Cerebellar cortex (tissue), 1 donor: ENCODE measurements around the gene NLRP12.
"Not testable (repeated sequence)": the region's sequence is repeated elsewhere in the genome, so short reads cannot be mapped to it uniquely, and the experiment has no call there.

ENCODE experiments used
- DNase-seq: peaks from one replicate; pipeline ENCODE4 v3.0.0-alpha.2; 2015; ENCODE audit warnings: low spot score

Gene NLRP12

DNA sequence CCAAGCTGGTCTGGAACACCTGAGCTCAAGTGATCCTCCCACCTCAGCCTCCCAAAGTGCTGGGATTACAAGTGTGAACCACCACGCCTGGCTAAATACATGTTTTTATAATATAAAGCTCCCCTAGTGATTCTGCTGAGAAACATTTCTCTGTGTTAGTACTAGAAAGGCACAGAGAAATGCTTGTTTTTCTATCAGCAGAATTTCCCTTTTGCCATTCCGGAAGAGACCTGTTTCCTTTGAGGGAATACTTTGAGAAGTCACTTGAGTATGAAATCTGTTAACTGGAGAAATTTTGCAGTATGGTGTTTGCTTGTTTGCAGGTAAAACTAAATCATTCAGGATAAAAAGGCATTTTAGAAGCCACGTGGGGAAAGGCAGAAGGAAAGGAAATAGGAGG lies 4.4 kb upstream of the NLRP12 start:
- DNase-seq, result no peak

GRCh38 chr19:53826876-53827275 lies 2.8 kb upstream of the NLRP12 start:
- no peak for DNase-seq

- no peak for DNase-seq
Measured at GRCh38 chr19:53823380-53824120, 564 bp downstream of the NLRP12 start.

- no peak for DNase-seq
Measured at GRCh38 chr19:53819861-53820260, 4.3 kb downstream of the NLRP12 start.

GRCh38 chr19:53818756-53819155 lies 5.4 kb downstream of the NLRP12 start:
- no peak for DNase-seq

DNA sequence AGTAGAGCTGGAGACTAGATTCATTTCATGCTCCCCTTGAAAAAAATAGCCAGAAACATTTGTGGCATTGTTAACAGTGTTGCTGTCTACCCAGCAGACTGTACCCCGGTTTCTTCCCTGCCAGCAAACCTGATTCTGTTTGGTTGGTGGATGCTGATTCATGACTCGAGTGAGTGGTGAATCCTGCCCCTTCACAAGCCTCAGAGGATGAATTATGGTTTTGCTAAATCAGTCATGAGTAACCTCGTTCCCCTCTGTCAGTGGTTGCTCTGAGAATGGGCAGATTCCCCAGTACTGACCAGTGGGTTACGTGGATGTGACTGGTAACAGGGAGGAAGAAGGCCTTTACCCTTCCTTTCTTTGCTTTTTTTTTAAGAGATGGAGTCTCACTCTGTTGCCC lies 10.1 kb downstream of the NLRP12 start:
- DNase-seq, result no peak

DNA sequence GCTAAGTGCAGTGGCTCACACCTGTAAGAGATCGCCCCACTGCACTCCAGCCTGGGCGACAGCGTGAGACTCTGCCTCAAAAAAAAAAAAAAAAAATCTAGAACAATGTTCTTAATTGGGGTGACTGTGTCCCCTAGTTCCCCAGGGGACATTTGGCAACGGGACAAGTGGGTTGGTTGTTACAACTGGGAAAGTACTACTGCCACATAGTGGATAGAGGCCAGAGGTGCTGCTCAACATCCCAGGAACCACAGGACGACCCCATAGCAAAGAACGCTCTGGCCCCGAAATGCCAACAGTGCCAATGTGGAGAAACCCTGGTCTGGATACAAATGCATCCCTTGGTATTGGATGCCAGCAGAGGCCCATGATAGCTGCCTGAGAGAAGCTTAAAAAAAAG lies 11.8 kb downstream of the NLRP12 start:
- no peak for DNase-seq

GRCh38 chr19:53810891-53811290 lies 13.2 kb downstream of the NLRP12 start:
- no peak for DNase-seq

DNA sequence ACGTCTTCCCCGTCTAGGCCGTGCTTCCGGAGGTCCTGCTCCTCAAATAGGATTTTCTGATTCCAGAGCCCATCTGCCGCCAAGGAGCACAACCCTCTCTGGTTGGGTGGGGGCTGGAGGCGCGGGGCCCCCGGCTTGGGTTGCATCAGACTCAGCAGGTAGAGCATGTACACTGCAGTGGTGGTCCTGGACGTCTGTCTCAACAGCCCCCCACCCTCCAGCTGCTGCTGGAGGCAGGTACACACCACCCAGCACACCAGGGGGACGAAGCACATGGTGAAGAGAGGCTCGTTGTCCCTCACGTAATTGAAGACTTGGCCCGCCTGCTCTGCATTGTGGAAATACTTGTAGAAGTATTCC lies 13.9 kb downstream of the NLRP12 start:
- no peak for DNase-seq

- peak; percentile 18 for DNase-seq
Measured at GRCh38 chr19:53809518-53810186, 14.5 kb downstream of the NLRP12 start.

DNA sequence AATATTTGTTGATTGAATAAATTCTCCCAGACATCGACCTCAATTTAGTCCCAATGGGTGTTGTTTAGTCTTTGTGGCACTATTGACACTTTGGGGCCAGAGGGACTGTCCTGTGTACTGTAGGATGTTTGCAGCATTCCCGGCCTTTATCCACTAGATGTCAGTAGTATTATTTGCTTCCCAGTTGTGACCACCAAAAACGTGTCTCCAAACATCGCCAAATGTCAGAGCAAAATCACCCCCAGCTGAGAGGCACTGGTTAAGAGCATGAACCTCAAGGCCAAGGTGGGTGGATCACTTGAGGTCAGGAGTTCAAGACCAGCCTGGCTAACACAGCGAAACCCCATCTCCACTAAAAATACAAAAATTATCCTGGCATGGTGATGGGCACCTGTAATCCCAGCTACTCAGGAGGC lies 15.4 kb downstream of the NLRP12 start:
- DNase-seq, result peak; percentile 44

DNA sequence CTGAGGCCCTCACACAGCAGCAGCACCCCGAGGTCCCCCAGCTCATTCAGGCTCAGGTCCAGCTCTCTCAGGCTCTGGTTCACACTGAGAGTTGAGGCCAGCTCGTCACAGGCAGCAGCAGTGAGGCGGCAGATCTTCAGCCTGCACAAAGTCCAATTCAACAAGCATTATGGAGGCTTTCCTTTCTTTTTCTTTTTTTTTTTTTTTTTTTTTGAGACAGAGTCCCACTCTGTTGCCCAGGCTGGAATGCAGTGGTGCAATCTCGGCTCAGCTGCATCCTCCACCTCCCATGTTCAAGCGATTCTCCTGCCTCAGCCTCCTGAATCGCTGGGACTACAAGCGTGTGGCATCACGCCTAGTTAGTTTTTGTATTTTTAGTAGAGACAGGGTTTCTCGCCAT lies 22.9 kb downstream of the NLRP12 start:
- DNase-seq, result no peak

DNA sequence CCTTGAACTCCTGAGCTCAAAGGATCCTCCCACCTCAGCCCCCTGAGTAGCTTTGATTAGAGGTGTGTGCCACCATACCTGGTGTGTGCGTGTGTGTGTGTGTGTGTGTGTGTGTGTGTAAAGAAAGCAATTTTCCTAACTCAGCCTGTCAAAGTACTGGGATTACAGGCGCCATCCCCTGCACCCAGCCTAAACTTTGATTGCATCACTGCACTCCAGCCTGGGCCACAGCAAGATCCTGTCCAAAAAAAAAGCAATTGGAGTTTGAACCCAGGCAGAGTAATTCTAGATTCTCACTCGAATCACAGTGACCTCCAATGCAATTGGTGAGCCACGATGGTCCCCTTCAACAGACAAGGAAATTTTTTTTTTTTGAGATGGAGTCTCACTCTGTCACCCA lies 29.1 kb downstream of the NLRP12 start:
- no peak for DNase-seq

GRCh38 chr19:53792721-53793433 lies 31.2 kb downstream of the NLRP12 start:
- DNase-seq, result peak; percentile 84

DNA sequence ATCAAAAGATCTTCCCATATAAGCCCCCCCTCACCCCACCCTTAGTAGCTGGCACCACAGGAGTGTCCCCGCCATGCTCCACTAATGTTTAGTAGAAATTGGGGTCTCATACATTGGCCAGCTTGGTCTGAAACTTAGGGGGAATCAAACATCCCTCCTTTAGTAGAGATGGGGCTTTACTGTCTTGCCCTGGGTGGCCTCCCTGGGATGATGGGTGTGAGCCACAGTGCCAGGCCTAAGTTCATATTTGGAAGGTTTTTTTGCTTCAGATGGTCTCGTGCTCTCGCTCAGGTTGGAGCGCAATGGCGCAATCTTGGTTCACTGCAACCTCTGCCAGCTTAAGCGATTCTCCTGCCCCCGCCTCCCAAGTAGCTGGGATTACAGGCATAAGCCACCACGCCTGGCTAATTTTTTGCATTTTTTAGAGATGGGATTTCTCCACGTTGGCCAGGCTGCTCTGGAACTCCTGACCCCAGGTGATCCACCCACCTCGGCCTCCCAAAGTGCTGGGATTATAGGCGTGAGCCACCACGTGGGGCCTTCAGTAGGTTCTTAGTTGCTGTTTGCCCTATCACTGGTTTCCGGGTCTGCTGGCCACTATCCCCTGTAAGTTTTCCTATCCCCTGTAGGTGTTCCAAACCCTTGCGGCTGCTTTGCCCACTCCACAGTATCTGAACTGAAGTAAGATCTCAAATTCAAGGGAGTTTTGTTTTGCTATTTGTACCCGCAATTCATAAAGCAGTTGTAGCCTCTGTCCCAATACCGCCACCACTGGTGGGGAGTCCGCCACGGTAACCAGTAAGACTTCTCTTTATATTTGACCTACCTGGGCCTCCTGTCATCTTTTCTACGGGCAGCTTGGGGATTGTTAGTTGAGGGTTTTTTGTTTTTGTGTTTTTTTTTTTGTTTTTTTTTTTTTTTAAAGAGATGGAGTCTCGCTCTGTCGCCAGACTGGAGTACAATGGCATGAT lies 34.1 kb downstream of the NLRP12 start:
- no peak for DNase-seq

GRCh38 chr19:53787266-53787665 lies 36.8 kb downstream of the NLRP12 start:
- no peak for DNase-seq

DNA sequence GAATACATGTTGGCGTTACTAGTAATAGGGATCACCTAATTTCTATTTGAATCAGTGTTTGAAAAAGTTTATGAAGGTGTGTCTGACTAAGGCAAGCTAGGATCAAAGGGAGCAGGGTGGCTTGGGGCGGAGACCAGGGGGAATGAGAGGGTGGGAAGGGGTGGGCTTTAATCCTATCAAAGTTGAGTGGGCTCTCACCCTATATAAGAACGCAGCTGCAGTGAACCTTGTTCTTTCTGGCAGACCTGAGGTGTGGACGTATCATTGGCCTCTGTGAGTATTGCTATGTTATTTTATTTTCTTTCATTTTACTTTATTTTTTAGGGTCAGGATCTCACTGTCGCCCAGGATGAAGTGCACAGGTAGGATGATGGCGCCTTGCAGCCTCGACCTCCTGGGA lies 37.4 kb downstream of the NLRP12 start:
- no peak for DNase-seq

DNA sequence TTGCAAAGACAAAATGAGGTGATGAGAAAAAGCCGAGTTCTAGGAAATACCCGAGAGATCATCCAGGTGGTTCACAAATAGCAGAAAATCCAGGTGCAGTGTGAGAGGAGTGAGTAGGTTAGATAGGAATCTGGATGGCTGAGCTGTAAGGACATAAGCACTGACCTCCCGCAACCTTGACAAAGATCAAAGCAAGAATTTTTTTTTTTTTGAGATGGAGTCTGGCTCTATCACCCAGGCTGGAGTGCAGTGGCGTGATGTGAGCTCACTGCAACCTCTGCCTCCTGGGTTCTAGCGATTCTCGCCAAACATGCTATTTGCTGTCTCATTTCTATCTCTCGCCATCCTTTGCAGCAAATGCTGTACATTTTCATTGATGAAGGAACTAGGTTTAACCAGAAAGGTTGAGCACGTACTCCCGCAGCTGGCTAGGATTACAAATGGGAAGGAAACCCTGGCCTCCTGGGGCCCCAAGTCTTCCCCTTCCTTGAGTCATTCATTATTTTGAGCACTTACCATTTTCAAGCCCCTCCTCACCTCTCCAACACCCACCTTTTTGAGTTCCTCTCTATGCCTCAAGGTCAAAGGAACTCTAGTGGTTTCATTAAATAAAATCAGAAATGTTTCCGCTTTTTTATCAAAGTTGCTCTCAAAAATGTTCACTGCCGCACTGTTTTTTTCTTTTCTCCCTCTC lies 38.8 kb downstream of the NLRP12 start:
- DNase-seq, result no peak

- no peak for DNase-seq
Measured at GRCh38 chr19:53782698-53783097, 41.4 kb downstream of the NLRP12 start.

- DNase-seq, result not testable (repeated sequence)
Measured at GRCh38 chr19:53781332-53781731, 42.8 kb downstream of the NLRP12 start.

- no peak for DNase-seq
Measured at GRCh38 chr19:53780506-53780905, 43.6 kb downstream of the NLRP12 start.
